Common myeloid progenitor, CD34-positive (primary cell): Measurements from ENCODE around the gene ATP2C2.

Source experiments
- CTCF ChIA-PET: fragments of 350-600 bp; sonication (Branson Sonifier 250); formaldehyde crosslinking; loops from one replicate; lab custom pipeline; 2021; ENCODE audit warnings: antibody characterized with exemption; lab: Charles Lee
- POLR2A ChIA-PET: fragments of 350-600 bp; sonication (Branson Sonifier 250); formaldehyde crosslinking; loops from one replicate; lab custom pipeline; 2021; ENCODE audit warnings: antibody characterized with exemption; lab: Charles Lee
- DNase-seq, 3 donors: peaks; one replicate each; pipeline versions ENCODE4 v3.0.0 to v3.0.0-alpha.2; 2013
- H3K27ac ChIP-seq, 2 experiments: 1 replicate in 1 of 2; 2 replicates in 1 of 2; pipeline ENCODE4 v1.7.0; 2013; ENCODE audit warnings: inconsistent platforms in 2 of 2, low read length in 2 of 2, mild to moderate bottlenecking in 2 of 2, low read depth in 1 of 2, moderate library complexity in 1 of 2; ENCODE audit not compliant: severe bottlenecking in 2 of 2, insufficient read depth in 1 of 2, poor library complexity in 1 of 2
- H3K27me3 ChIP-seq, 5 experiments: replicated peaks in 2 of 5; 1 replicate in 3 of 5; 2 replicates in 2 of 5; pipeline versions ENCODE4 v1.6.1 to v1.7.0; 2013; ENCODE audit warnings: low read length in 4 of 5, mild to moderate bottlenecking in 2 of 5, moderate library complexity in 2 of 5, inconsistent platforms in 1 of 5; ENCODE audit not compliant: insufficient read depth in 5 of 5, control insufficient read depth in 4 of 5
- H3K36me3 ChIP-seq, 4 experiments: 1 replicate in 2 of 4; 2 replicates in 2 of 4; pipeline versions ENCODE4 v1.6.1 to v1.7.0; 2013; ENCODE audit warnings: low read length in 3 of 4, control low read depth in 1 of 4, mild to moderate bottlenecking in 1 of 4; ENCODE audit not compliant: control insufficient read depth in 4 of 4, insufficient read depth in 4 of 4
- H3K4me1 ChIP-seq, 4 experiments: 1 replicate in 3 of 4; 2 replicates in 1 of 4; pipeline versions ENCODE4 v1.6.1 to v1.7.1; 2013; ENCODE audit warnings: low read length in 3 of 4, mild to moderate bottlenecking in 3 of 4, control low read depth in 1 of 4, inconsistent platforms in 1 of 4, moderate library complexity in 1 of 4; ENCODE audit not compliant: control insufficient read depth in 4 of 4, insufficient read depth in 4 of 4; ENCODE audit errors: control extremely low read depth in 1 of 4
- H3K4me3 ChIP-seq, 7 experiments: 1 replicate in 4 of 7; 2 replicates in 3 of 7; pipeline versions ENCODE4 v1.5.1 to v1.7.0; 2013; ENCODE audit warnings: mild to moderate bottlenecking in 7 of 7, low read length in 6 of 7, moderate library complexity in 6 of 7, inconsistent platforms in 2 of 7, low read depth in 2 of 7, control low read depth in 1 of 7; ENCODE audit not compliant: insufficient read depth in 4 of 7, control insufficient read depth in 1 of 7; ENCODE audit errors: extremely low read depth in 1 of 7
- H3K9me3 ChIP-seq, 5 experiments: 1 replicate in 4 of 5; 2 replicates in 1 of 5; pipeline versions ENCODE4 v1.6.1 to v1.7.1; 2013; ENCODE audit warnings: low read length in 4 of 5, mild to moderate bottlenecking in 2 of 5, inconsistent platforms in 1 of 5, low read depth in 1 of 5, moderate library complexity in 1 of 5; ENCODE audit not compliant: control insufficient read depth in 4 of 5, insufficient read depth in 2 of 5; ENCODE audit errors: control extremely low read depth in 1 of 5
- WGBS: methylation state at CpG from one replicate; pipeline ENCODE4 v1.1.5; 2013; ENCODE audit not compliant: insufficient coverage; 5-methylcytosine and 5-hydroxymethylcytosine counted together

Gene ATP2C2

DNA sequence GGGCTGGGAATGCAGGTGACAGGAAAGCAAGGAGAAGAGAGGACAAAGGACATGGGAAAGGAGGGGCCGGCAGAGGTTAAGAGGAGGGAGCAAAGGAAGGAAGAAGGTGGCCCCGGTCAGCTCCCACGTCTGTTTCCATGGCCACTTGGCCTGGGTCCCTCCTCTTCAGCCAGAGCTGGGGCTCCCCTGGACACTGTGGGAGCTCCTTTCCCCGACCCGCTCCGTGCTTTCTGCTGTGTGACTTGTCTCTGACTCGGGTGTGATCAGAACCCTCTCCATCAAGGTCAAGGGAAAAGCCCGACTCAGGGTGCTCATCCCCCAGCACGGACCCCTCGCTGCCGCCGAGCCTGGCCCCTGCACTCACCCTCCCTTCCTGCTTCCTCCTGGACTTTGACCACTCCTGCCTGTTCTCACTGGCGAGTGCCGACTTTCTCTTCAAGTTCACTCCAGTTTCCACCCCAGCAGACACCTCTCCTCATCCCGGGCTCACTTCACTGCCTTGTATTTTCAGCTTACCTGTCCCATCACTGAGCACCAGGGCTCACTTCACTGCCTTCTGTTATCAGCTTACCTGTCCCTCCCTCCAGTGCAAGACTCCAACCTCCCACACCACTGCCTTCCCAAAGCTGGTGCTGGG lies 74.9 kb downstream of the ATP2C2 start:
- no peak for DNase-seq
- CTCF ChIA-PET, result no interaction called here
- POLR2A ChIA-PET, result interaction anchor here (0.6 kb wide), 1 partner anchor 160 kb away, joined by 6 read pairs; no protein-coding TSS in a partner anchor

GRCh38 chr16:84444476-84444875 lies 76.1 kb downstream of the ATP2C2 start:
- Histone ChIP-seq H3K27me3 (peaks cover 0 to 46% (median 15%) of the 10 kb centered on the region in 5 experiments), H3K27ac (no peak overlapping the region), H3K36me3 (no peaks in the 10 kb centered on the region), H3K4me1 (no peaks in the 10 kb centered on the region), H3K9me3 (no peaks in the 10 kb centered on the region), H3K4me3 (no peak overlapping the region)
- POLR2A ChIA-PET, result no interaction called here
- no peak for DNase-seq
- WGBS, result 69% methylated on average over 4 of the region's 8 CpGs
- CTCF ChIA-PET, result no interaction called here

More for the DNA sequence above, 74.9 kb downstream of the ATP2C2 start:
- Histone ChIP-seq H3K36me3 (no peaks in the 10 kb centered on the region), H3K27me3 (peaks cover 0 to 52% (median 15%) of the 10 kb centered on the region in 5 experiments), H3K4me3 (no peak overlapping the region), H3K4me1 (no peaks in the 10 kb centered on the region), H3K27ac (no peak overlapping the region), H3K9me3 (no peaks in the 10 kb centered on the region)
- WGBS, result 31% methylated on average over 14 of the region's 15 CpGs

- 92% methylated on average over 3 of the region's 4 CpGs for WGBS
- Histone ChIP-seq H3K4me1 (no peaks in the 10 kb centered on the region), H3K4me3 (no peak overlapping the region), H3K27ac (no peak overlapping the region), H3K36me3 (no peaks in the 10 kb centered on the region), H3K9me3 (no peaks in the 10 kb centered on the region), H3K27me3 (peaks cover 0 to 39% (median 15%) of the 10 kb centered on the region in 5 experiments)
- POLR2A ChIA-PET, result no interaction called here
- DNase-seq, result no peak
- CTCF ChIA-PET, result no interaction called here
These were observed 77.7 kb downstream of the ATP2C2 start for GRCh38 chr16:84446084-84446483.

DNA sequence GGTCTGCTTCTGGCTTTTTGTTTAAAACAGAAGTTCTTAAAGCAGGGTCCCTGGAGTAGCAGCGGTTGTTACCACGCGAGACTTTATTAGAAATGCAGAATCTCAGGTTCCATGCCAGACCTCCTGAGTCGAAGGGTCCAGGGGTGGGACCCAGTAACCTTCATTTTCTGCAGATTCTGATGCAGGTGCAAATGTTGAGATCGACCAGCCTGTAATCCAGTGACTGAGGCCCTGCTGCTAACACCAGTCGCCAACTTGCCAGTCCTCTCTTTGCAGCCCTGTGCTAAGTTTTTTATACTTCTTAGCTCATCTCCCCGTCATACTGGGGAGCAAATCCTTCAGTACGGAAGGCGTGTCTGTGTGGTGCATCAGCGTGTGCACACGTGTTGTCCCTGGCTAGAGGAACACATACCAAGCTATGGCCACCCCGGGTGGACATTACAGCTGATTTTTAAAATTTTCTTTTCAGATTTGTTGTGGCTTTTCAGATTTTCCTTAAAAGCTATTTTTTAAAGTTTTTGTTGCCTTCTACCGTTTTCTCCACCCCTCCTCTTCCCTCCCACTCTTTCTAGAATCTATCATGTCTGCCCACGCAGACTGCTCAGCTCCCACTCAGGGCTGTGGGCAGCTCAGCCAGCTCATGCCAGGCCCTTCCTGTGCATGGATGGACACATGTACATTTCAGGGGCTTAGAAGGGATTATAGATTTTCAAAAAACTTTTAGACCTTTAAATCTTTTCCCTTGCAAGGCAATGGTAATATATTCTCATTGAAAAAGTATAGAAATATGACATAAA lies 78.5 kb downstream of the ATP2C2 start:
- no peaks in the 10 kb centered on the region for H3K4me1 ChIP-seq
- 93% methylated on average over 14 of the region's 14 CpGs for WGBS
- no peaks in the 10 kb centered on the region for H3K9me3 ChIP-seq
- H3K27ac ChIP-seq, result no peak overlapping the region
- H3K4me3 ChIP-seq, result no peak overlapping the region
- no peak for DNase-seq
- peaks cover 0 to 38% (median 15%) of the 10 kb centered on the region in 5 experiments for H3K27me3 ChIP-seq
- ChIA-PET POLR2A (no interaction called here), CTCF (no interaction called here)
- H3K36me3 ChIP-seq, result no peaks in the 10 kb centered on the region

DNA sequence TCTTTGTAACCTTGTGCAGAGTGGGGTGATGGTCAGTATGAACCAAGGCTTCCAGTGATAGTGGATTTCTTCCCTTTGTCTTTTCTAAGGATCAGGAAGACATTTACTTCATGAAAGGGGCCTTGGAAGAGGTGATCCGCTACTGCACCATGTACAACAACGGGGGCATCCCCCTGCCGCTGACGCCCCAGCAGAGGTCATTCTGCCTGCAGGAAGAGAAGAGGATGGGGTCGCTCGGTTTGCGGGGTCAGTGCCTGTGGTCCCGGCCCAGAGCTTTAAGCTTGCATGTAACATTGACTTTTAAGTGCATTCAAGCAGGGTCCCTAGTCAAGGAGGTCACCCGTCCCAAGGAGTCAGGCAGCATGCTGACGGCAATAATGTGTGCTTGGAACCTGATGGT lies 80.1 kb downstream of the ATP2C2 start:
- no peak for DNase-seq
- WGBS, result 94% methylated on average over 8 of the region's 10 CpGs
- CTCF ChIA-PET, result no interaction called here
- Histone ChIP-seq H3K27me3 (peaks cover 0 to 25% (median 6%) of the 10 kb centered on the region in 5 experiments), H3K4me1 (no peaks in the 10 kb centered on the region), H3K36me3 (no peaks in the 10 kb centered on the region), H3K9me3 (no peaks in the 10 kb centered on the region), H3K4me3 (no peak overlapping the region), H3K27ac (no peak overlapping the region)
- POLR2A ChIA-PET, result no interaction called here

GRCh38 chr16:84449156-84450140 lies 81.1 kb downstream of the ATP2C2 start:
- ChIA-PET POLR2A (no interaction called here), CTCF (no interaction called here)
- Histone ChIP-seq H3K9me3 (no peaks in the 10 kb centered on the region), H3K27ac (no peak overlapping the region), H3K4me1 (no peaks in the 10 kb centered on the region), H3K4me3 (no peak overlapping the region), H3K27me3 (peaks cover 0 to 18% (median 6%) of the 10 kb centered on the region in 5 experiments), H3K36me3 (no peaks in the 10 kb centered on the region)
- no peak for DNase-seq
- WGBS, result 94% methylated on average over 37 of the region's 38 CpGs
